SK-N-MC (cell line): ENCODE data around the gene CFP.

ENCODE experiments used
- DNase-seq: peaks from one replicate; pipeline ENCODE4 v3.0.0-alpha.2; 2011; ENCODE audit warnings: low read depth, low spot score
- H3K27ac ChIP-seq: fragments of 200-600 bp; sonication (generic); 2 replicates; pipeline ENCODE4 v1.5.1; 2016; ENCODE audit warnings: mixed run types
- H3K36me3 ChIP-seq: fragments of 200-600 bp; sonication (generic); 2 replicates; pipeline ENCODE4 v1.6.1; 2017; ENCODE audit warnings: antibody characterized with exemption, low read length, mixed read lengths; ENCODE audit not compliant: insufficient read depth
- H3K4me3 ChIP-seq: fragments of 200-600 bp; sonication (generic); 2 replicates; pipeline ENCODE4 v1.5.1; 2016
- H3K9ac ChIP-seq: fragments of 200-600 bp; sonication (generic); 2 replicates; pipeline ENCODE4 v1.8.0; 2017; ENCODE audit warnings: mixed run types, mixed read lengths; ENCODE audit not compliant: insufficient read length
- H3K9me3 ChIP-seq: fragments of 200-600 bp; sonication (generic); 2 replicates; pipeline ENCODE4 v1.6.1; 2017; ENCODE audit warnings: low read depth, mild to moderate bottlenecking, antibody characterized with exemption, low read length, moderate library complexity, mixed read lengths
- EZH2 ChIP-seq: fragments of 200-600 bp; sonication (generic); IDR thresholded peaks from one replicate; pipeline ENCODE4 v1.6.1; 2017; ENCODE audit warnings: antibody characterized with exemption
- FOXP2 ChIP-seq: optimal IDR thresholded peaks from 2 replicates; pipeline ENCODE3; 2011; ENCODE audit warnings: mild to moderate bottlenecking, moderate library complexity; ENCODE audit not compliant: insufficient read depth; ENCODE audit errors: extremely low read length, control extremely low read depth
- POLR2AphosphoS5 ChIP-seq: IDR thresholded peaks from 2 replicates; pipeline ENCODE4 v1.6.1; 2012; ENCODE audit warnings: mild to moderate bottlenecking, low read depth, low read length, borderline replicate concordance

Gene CFP

DNA sequence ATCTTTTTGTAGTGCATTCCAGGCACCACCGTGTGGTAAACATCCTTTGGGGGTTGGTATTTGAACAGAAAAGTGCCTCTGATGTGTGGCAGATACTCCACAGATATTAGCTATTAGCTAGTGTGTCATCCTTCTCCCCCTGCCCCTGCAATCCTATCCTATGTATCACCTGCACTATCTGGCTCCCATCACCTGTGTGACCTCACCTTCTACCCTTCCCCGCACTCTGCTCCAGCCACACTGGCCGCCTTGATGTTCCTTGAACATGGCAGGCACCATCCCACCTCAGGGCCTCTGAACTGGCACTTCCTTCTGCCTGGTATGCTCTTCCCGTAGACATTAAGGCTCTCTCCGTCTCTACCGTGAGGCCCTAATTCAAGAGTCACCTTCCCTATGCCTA, 16.9 kb upstream of the CFP start:
- Histone ChIP-seq H3K36me3 (peaks cover 13% of the 10 kb centered on the region), H3K9me3 (no peaks in the 10 kb centered on the region)
- no peak for DNase-seq

DNA sequence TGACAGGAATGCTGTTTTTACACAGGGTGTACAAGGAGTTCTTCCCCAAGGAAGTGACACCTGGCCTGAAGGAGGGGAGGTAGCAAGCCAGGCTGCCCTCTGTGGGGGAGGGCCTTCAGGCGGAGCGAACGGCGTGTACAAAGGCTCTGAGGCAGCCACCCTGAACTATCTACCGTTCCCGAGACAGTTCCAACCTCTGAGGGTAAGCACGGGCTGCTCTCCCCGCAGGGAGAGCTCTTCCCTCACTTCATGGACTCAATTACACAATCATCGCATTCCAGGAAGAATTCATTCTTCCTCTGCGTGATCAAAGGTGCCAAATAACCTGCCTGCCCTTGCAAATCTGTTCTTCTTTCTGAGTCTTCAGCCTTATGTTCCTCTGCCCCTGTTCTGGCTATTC, 15.8 kb upstream of the CFP start:
- no peak for TF ChIP-seq FOXP2
- TF ChIP-seq EZH2, result no peak
- no peak for TF ChIP-seq POLR2AphosphoS5
- no peak for DNase-seq
- H3K36me3 ChIP-seq, result peaks cover 24% of the 10 kb centered on the region
- H3K9me3 ChIP-seq, result no peaks in the 10 kb centered on the region
- no peak overlapping the region for H3K27ac ChIP-seq
- no peak overlapping the region for H3K4me3 ChIP-seq
- H3K9ac ChIP-seq, result no peak overlapping the region

More for the DNA sequence above, 16.9 kb upstream of the CFP start:
- TF ChIP-seq FOXP2, result no peak
- no peak for TF ChIP-seq EZH2
- TF ChIP-seq POLR2AphosphoS5, result no peak
- Histone ChIP-seq H3K9ac (no peak overlapping the region), H3K27ac (no peak overlapping the region), H3K4me3 (no peak overlapping the region)

DNA sequence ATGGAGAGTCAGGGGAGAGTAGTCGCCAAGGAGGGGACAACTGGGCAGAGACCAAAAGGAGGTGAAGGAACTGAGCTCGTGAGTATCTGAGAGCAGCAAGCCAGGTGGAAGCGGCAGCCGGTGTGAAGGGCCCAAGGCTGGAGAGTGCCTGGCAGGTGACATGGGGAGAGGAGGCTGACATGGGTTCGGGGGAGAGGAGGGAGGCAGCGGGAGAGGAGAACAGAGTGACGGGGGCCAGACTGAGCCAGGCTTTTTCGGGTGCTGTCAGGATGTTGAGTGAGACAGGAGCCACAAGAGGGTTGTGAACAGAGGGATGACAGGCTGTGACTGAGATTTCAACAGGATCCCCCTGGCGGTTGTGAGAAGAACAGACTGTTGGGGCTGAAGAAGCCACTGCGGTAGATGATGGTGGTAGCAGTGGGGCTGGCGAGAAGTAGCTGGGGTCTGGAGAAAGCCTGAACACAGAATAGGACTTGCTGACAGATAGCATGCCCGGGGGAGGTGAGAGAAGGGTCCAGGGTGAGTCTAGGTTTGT, 14.9 kb upstream of the CFP start:
- H3K4me3 ChIP-seq, result no peak overlapping the region
- no peak for DNase-seq
- H3K36me3 ChIP-seq, result peaks cover 33% of the 10 kb centered on the region
- H3K27ac ChIP-seq, result no peak overlapping the region
- no peak overlapping the region for H3K9ac ChIP-seq
- no peak for TF ChIP-seq POLR2AphosphoS5
- no peak for TF ChIP-seq EZH2
- TF ChIP-seq FOXP2, result no peak
- H3K9me3 ChIP-seq, result no peaks in the 10 kb centered on the region

DNA sequence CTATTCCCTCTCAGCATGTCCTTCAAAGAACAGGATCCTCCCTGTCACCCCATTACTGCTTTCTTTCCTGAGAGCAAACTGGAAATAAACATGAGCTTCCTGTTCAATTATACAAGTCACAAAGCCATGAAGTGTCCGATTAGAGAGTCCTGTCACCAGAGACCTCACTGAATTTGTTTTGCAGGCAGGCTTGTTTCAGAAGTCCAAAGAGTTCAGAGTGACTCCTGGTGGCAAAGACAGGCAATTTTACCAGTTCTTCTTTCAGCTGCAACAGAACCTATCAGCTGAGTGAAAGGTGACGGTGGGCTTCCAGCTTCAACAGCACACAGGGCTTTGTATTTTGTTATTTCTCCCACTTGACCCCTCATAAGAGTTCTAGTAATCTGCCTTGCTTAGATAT, 14.2 kb upstream of the CFP start:
- TF ChIP-seq FOXP2 (no peak), POLR2AphosphoS5 (no peak), EZH2 (no peak)
- Histone ChIP-seq H3K9ac (no peak overlapping the region), H3K36me3 (peaks cover 40% of the 10 kb centered on the region), H3K4me3 (no peak overlapping the region), H3K9me3 (no peaks in the 10 kb centered on the region), H3K27ac (no peak overlapping the region)
- DNase-seq, result no peak

DNA sequence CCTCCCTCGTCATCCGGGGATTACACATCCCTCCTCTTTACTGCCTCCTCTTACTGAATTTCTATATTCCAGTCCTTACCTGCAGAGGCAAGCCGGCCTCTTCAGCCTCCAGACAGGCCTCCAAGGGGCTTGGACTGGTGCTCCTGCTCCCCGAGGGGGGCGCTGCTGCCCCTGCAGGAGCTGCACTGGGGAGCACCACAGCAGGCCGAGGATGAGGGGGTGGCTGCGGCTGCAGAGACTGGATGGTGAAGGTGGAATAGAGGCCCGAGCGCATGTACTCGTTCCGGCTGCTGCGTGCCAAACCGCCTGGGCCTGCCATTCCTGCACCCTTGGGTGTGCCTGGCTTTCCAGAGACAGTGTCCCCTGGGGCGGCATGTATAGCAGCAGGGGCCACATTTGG, 9.1 kb upstream of the CFP start:
- Histone ChIP-seq H3K4me3 (no peak overlapping the region), H3K36me3 (peaks cover 46% of the 10 kb centered on the region), H3K9me3 (no peaks in the 10 kb centered on the region), H3K9ac (no peak overlapping the region), H3K27ac (no peak overlapping the region)
- TF ChIP-seq FOXP2 (no peak), EZH2 (no peak), POLR2AphosphoS5 (no peak)
- no peak for DNase-seq

DNA sequence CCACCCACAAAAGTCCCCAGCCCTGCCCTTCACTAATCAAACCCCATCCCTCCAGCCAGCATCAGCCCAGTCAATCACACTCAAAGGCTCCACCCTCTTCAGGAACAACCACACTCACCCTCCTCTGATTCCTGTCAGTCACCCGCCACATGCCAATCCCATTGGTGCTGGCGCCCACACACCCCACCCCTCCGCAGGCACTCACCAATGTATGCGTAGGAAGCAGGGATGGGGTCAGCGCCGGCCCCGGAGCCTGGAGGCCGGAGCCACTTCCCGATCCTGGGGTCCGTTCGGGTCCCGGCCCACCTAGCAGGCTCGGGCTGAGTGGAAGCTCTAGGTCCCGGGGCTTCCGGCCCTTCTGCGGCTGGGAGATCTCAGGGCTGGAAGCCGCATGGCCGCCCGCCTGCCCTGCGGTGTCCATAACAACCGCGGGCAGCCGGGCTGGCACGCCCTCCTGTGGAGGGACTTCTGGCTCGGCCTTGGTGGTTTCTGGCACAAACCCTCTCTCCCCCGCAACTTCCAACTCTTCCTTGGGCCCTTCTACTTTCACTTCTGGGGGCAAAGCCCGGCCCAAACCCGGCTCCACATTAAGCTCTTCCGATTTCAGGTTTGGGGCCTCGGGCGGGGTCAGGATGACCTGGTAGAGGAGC, 7.9 kb upstream of the CFP start:
- Histone ChIP-seq H3K4me3 (no peak overlapping the region), H3K36me3 (peaks cover 40% of the 10 kb centered on the region), H3K27ac (no peak overlapping the region), H3K9ac (no peak overlapping the region), H3K9me3 (no peaks in the 10 kb centered on the region)
- DNase-seq, result no peak
- TF ChIP-seq POLR2AphosphoS5 (no peak), FOXP2 (no peak), EZH2 (no peak)

DNA sequence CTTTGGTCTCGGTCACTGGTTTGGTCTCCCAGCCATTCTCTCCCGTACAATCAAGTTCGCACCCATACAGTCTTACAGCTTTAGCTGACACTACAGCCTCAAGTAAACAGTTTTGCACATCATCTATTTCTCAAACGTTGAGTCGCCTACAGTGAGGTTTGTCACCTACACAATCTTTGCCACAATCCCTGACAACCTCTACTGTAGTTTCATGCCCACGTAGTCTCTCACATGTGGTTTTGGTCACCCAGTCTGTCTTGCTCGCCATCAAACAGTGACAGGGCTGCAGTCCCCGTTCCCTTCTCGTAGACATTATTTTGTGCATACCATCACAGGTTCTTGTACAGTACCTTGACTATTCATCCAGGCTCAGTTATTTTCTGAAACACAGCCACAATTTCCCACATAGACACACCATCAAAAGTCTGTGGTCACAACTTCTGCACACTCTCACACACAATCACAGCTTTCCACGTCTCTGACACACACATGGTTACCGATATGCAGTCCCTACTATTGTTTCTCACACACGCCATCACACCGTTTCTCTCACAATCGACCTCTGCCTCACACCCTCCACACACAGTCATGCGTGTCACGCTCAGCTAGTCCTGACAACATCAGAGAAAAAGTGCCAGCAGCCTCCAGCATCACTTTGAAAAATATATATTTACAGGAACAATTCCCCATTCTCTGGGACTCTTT, 5.3 kb upstream of the CFP start:
- Histone ChIP-seq H3K27ac (no peak overlapping the region), H3K4me3 (no peak overlapping the region), H3K9me3 (no peaks in the 10 kb centered on the region), H3K9ac (no peak overlapping the region), H3K36me3 (peaks cover 17% of the 10 kb centered on the region)
- DNase-seq, result no peak
- no peak for TF ChIP-seq POLR2AphosphoS5
- no peak for TF ChIP-seq FOXP2
- no peak for TF ChIP-seq EZH2

DNA sequence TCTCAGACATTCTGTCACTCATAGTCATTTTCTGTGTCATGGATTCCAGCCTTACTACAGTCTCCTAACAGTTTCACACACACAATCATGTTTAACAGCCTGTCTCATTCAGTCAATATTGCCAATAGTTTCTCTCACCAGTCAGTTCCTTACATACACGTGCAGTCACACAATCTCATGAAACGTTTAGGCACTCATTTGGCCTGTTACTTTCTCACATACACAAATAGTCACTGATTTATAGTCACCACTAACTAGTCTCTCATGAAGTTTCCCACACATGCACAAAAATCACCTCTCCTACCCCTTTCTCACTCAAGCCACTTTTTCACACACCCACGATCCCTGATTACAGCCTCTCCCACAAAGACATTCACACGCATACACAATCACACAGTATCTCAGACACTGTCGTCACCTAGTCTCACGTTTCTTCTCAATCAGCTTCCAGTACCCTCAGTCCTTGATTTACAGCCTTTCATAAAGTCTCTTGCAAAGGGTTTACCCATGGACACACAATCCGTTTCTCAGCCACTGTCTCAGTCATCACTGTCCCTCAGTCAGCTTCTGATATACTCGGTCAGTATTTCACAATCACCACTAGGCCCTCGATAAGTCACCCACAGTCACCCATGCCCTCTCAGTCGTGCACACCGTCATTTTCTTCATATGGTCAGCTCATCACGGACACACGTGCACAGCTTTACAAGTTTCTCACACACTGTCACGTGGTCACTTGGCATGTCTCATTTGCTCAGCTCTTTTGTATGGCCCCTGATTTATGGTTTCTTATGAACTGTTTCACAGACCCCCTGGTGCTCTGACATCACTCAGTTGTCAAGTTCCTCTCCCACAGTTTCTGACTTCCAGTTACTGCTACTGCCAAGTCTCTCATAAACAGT, 4.2 kb upstream of the CFP start:
- no peak overlapping the region for H3K27ac ChIP-seq
- H3K36me3 ChIP-seq, result peaks cover 6% of the 10 kb centered on the region; the same call in 1 of the 2 replicates
- H3K9me3 ChIP-seq, result no peaks in the 10 kb centered on the region
- TF ChIP-seq EZH2 (no peak), POLR2AphosphoS5 (no peak), FOXP2 (no peak)
- no peak overlapping the region for H3K9ac ChIP-seq
- DNase-seq, result no peak
- H3K4me3 ChIP-seq, result no peak overlapping the region
